Left colon (tissue), 2 donors: Measurements from ENCODE around the gene TREM1. TPM values are rescaled to one million over a fixed set of nuclear protein-coding genes. Genes with fewer than 3 reads are reported as not detected.
"Not testable (repeated sequence)": the region's sequence is repeated elsewhere in the genome, so short reads cannot be mapped to it uniquely, and the experiment has no call there.

Experiments used
- ATAC-seq: fragments of 200-7000 bp; cut with Tn5 transposase; one replicate; pipeline ENCODE4 v1.9.1; 2020; ENCODE audit warnings: mild to moderate bottlenecking, moderate library complexity
- DNase-seq, 2 donors: peaks; one replicate each; pipeline ENCODE4 v3.0.0-alpha.2; 2020
- intact Hi-C, 2 donors: fragments of 100-400 bp; cut with DNase I in 1 of 2; cut with micrococcal nuclease in 1 of 2; formaldehyde crosslinking; loops; one replicate each; pipeline versions ENCODE4 v1.11.2 to v1.14.0; 2022; cut with DNase I, micrococcal nuclease
- total RNA-seq, 2 donors: library from RNA; stranded (reverse); fragmentation: NEBNext Ultra II Directional; extraction: Animal tissue kit (Norgen Biotek cat#: 25700); gene quantifications; one replicate each; pipeline ENCODE4 v1.2.1, GENCODE V29; 2021
- donor health status: DM: no; HTN: no; CAD: no.
- donor health status: DM: yes; HTN: yes; CAD: no.

TREM1 gene
- total RNA-seq, 2 donors from 2014 or later, result 0.24 TPM; not detected in 1

DNA sequence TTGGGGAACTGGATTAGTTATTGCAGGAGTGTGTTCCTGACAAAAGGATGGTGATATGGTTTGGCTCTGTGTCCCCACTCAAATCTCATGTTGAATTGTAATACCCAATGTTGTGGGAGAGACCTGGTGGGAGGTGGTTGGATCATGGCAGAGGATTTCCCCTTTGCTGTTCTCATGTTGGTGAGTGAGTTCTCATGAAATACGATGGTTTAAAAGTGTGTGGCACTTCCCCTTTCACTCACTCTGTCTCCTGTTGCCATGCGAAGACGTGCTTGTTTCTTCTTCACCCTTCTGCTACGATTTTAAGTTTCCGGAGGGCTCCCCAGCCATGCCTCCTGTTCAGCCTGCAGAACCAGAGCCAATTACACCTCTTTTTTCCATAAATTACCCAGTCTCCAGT, 16.2 kb upstream of the TREM1 start:
- intact Hi-C loops, result no loop called here
- DNase-seq, result no peak

DNA sequence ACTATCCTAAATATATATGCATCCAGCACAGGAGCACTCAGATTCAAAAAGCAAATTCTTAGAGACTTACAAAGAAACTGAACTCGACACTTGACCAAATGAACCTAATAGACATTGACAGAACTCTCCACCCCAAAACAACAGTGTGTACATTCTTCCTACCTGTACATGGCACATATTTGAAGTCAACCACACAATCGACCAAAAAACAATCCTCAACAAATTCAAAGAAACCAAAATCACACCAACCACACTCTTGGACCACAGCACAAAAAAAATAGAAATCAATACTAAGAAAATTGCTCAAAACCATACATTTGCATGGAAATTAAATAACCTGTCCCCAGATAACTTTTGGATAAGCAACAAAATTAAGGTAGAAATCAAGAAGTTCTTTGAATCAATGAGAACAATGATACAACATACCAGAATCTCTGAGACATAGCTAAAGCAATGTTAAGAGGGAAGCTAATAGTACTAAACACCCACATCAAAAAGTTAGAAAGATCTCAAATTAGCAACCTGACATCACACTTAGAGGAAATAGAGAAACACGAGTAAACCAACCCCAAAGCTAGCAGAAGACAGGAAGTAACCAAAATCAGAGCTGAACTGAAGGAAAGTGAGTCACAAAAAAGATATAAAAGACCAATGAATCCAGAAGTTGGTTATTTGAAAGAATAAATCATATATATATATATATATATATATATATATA, 12.5 kb upstream of the TREM1 start:
- intact Hi-C loops, result no loop called here
- no peak for ATAC-seq

More for the DNA sequence above, 16.2 kb upstream of the TREM1 start:
- no peak for ATAC-seq

DNA sequence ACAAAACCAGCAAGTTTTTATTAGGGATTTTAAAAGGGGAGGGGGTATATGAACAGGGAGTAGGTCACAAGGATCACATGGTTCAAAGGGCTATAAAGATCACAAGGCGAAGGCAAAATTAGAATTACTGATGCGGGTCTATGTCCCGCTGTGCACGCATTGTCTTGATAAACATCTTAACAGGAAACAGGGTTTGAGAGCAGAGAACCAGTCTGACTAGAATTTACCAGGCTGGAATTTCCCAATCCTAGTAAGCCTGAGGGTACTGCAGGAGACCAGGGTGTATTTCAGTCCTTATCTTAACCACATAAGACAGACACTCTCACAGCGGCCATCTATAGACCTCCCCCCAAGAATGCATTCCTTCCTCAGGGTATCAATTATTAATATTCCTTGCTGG, 10.8 kb upstream of the TREM1 start:
- DNase-seq, intact Hi-C loops, ATAC-seq: not testable (repeated sequence)

More for the DNA sequence above, 12.5 kb upstream of the TREM1 start:
- DNase-seq, result no peak

DNA sequence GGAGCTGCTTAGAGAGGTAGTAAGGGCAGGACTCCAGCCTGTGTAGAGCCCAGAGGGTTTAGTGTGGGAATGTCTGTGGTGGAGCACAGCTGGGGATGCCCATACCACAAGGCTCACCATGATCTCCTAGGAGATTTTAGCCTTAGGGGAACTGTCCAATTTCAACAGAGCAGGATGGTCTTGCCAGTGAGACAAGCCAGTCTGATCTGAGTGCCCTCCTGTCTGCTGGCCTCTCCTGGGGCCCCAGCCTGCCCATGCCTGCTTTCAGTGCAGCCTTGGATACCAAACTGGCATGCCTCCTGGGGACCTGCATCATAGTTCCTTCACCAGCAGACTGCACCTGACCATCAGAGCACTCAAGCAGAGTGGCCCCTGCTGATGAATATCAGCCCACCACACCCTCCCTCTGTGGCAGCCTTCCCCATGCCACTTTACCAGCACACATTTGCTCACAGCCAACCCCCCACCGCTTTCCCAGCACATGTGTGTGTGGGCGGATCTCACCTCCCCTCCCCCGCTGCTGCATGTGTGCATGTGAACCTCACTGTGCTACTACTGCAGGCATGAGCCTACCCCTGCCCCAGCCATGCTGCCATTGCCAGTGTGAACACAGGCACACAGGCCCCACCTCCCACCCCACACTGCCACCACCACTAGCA, 7.9 kb upstream of the TREM1 start:
- DNase-seq (no peak), ATAC-seq (no peak)
- intact Hi-C loops, result no loop called here

DNA sequence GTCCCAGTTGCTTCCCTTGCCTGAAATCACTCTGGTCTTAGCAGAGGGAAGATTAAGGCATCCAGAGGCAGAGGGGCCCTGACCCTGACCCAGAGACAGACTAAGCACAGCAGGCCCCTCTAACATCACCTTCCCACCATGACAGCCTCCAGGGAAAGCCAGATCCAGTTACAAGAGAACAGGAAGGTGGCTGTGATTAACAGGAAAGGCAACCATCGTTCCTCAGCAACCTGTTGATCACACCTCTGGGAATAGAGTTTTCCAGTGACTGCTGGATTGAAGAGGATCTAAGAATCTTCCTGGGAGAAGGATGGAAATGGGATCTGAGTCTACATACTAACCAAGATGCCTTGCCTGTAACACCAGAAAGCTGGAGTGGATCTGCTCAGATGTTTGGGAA, 5.2 kb upstream of the TREM1 start:
- no peak for ATAC-seq
- no peak for DNase-seq
- intact Hi-C loops, result no loop called here

DNA sequence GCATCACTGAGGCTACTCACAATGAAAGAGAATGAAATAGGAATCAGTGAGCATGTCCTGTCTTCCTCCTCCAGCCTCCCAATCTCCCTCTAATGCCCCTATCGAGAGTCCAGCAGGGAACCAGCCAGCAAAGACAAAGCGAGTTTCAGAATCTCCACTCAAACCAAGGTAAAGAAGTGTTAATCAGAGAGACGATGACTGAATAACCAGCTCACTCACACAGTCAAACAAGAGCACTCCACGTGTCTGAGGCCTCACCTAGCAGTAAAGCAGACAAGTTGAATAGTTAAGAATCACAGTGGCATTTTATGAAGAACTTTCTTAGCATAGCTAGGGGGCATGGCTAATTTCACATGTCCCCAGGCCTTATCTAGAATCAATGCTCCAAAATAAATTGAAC, 3.3 kb upstream of the TREM1 start:
- intact Hi-C loops, result no loop called here
- no peak for DNase-seq
- ATAC-seq, result no peak

DNA sequence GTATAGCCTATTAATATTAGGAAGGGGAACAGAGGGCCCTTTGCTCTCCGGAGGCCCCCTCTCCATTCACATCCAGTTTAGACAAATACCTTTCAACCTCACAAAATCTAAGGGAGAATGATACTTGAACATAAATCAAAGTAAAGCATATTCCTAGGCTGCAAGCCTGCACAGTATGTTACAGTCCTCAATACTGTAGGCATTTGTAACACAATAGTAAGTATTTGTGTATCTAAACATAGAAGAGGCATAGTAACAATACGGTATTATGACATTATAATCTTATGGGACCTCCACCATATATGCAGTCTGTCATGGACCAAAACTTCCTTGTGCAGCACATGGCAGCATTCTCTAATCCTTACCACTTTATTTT, 2.3 kb upstream of the TREM1 start:
- ATAC-seq (no peak), DNase-seq (no peak)
- intact Hi-C loops, result no loop called here

DNA sequence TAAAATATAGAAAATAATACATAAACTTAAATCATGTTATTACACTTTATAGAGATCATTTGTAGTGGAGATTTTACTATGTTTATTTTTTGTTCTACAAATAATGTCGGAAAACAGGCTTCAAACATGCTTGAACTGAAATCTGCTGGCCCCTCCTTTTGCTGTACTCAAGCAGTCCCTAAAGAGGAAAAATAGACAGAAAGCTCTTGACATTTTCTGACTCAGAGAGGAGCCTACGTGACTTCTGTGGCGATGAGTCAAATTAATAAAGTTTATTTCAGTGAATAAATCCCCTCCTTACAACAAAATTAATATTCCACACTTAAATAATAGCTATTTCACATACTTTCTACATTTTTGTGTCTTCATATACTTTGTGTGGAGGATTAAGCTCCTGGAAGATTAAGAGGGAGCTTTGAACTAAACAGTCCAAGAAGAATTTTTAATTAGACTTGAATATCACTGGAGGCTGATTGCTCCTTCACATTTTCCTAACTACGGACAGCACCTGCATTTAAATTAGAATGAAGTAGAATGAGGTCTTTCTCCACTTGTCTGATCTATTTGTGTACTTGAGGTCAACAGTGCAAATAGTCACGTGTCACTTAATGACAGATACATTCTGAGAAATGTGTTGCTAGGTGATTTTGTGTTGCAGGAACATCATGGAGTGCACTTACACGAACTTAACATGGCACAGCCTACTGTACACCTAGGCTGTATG, 1.7 kb upstream of the TREM1 start:
- intact Hi-C loops, result no loop called here
- ATAC-seq (no peak), DNase-seq (no peak)

DNA sequence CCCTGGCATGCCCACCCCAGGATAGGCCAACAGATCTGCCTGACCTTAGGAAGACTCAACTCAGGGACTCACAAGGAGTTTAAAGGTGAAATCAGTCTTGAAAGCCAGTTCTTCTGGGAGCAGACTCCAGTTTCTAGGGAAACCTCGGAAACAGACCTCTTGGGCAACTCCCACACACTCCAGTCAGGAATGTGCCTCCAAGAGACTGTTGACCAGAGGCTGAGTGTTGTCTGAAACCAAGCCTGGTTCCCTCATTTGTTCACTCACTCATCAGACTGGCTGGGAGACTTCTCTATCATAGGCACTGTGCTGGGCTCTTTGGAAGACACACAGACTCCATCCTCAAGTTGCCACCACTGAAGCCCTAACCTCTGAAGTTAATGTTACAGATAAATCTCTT, 1.8 kb downstream of the TREM1 start:
- DNase-seq (no peak), ATAC-seq (no peak)
- intact Hi-C loops, result no loop called here

DNA sequence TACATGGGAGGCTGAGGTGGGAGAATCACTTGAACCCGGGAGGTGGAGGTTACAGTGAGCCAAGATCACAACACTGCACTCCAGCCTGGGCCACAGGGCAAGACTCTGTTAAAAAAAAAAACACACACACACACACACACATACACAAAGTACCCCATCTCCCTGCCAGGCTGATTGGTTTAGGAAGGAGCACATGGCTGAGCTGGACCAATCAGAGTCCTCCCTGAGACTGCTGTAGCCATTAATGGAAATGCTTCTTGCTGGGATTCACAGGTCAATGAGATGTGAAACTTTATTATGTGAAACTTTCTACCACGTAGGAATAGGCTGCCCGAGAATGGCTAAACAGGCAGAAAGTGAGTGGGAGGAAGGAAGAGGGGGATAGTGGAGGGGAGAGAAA, 2.9 kb downstream of the TREM1 start:
- ATAC-seq (no peak), DNase-seq (no peak)
- intact Hi-C loops, result no loop called here

DNA sequence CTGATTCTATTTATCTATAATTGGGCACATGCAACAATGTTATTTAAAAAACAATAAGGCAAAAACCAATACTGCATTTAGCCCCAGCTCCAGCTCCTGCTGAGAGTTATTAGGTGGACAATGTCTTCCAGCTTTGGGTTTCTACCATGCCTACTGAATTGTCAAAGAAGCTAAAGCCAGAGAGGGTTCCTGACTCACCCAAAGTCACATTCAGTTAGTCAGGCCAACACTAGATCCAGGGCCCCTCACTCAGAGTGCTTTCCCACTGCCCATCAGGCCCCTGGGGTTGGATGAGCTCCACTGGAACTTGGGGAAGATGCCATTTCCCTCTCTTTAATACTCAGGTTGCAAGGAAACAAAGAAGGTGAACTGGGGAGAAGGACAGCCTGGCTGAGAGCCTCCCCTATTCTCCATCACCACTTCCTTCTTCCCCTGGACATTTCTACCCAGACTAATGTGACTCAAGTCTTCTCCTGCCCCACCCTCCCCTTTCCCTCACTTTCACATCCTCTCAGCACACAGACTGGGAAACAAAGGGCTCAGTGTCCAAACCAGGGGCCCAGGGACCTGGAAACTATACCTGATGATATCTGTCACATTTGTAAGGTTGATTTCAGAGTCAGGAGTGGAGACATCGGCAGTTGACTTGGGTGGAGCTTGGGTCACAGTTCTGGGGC, 6.0 kb downstream of the TREM1 start:
- ATAC-seq, result no peak
- DNase-seq, result no peak
- intact Hi-C loops, result no loop called here

DNA sequence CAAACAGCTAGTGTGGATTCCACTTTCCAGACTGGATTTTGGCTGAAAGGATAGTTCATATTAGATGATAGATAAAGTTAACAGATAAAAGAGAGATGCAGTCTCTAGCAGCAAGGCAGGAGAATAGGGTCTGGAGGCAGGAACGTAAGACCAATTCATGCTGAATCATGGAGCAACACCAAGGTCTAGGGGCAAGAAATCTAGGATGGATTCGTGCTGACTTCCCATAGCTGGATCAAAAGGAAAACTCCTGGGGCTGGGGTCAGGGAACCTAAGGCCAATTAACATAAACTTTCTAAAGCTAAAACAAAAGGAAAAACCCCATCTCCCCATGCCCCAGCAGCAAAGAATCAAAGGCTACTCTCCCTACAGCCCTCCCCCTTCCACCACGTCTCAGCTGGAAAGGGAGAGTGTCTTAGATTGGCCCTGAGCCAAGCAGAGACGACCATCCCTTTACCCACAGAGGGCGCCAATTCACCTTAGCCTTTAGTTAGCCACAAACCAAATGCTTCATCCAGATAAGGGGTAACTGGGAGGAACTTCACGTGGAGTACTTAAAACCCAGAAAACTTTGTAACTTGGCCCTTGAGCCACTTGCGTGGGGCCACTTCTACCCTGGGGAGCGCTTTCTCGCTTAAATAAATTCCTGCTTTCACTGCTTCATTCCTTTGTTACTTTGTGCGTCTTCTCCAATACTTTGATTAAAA, 7.6 kb downstream of the TREM1 start:
- intact Hi-C loops, result no loop called here
- peak in 1 of 2 donors; percentile 61 for DNase-seq
- peak; percentile 50 for ATAC-seq

DNA sequence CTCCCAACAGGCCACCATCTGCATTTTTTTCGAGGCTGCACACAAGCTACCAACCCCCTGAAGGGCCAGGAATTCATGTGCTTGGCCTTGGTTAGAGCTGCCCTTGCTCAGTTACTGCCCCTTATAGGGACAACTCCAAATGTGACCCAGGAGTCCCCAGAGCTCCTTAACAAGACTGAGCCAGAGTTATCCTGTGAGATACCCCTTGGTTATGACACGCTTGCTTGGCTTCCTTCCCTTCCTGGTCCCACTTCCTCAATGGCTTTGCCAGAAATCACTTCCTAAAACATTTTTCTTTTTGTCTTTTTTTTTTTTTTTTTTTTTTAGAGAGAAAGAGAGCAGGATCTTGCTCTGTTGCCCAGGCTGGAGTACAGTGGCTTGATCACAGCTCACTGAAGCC, 8.9 kb downstream of the TREM1 start:
- DNase-seq, result no peak
- no peak for ATAC-seq
- intact Hi-C loops, result no loop called here

DNA sequence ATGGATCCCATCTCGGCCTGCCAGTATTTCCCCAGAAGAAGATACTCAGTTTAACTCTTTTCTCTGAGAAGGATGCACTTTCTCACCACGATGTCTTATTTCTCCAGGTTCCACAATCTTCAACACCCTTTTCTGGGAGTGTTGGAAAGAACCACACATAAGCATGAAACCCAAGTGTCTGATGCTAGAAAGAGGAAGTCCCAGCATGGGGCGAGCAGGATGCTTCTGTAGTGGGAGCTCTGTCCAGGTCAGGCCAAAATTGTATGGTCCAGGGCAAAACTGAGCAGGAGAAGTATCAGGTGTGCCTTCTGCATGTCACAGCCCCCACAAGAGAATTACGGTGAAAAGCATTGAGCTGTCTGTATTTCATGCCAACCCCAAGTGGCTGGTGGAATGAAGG, 11.0 kb downstream of the TREM1 start:
- no peak for ATAC-seq
- DNase-seq, result no peak
- intact Hi-C loops, result no loop called here

DNA sequence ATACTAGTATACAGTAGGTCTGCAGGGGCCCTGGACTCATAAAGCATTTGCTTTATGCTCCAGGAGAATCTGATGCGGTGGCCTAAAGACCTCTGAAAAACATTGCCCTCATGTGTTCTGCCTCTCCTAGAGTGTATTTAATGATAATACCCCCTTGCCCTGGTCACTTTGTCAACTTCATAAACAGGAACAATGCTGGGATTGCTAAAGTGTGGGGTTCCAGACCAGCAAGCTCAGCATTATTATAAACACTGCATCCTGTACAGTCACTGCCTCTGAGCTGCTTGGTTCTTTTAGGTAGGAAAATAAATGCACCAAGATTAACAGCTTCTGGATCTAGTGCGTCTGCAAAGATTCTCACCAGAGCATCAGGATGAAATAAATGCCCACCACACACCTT, 12.2 kb downstream of the TREM1 start:
- ATAC-seq (no peak), DNase-seq (no peak)
- intact Hi-C loops, result no loop called here

DNA sequence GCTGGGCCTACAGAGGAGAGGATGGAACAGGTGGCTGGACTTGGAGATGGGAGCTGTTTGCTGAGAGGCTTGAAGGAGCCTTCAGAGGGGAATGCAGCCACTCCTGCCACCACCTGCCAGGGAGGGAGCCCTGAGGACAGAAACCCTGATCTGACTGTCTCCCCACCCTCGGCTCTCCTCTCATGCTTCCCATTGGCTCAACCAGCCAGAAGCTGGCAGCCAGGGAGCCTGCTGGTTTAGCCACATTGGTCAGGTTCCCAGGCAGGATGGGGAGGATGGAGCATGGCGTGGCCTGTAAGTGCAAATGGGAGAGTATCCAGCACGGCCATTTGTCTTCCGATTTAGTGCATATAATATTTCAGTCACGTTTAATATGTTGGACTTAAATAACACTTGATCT, 12.8 kb downstream of the TREM1 start:
- ATAC-seq, result no peak
- intact Hi-C loops, result no loop called here
- DNase-seq, result no peak

DNA sequence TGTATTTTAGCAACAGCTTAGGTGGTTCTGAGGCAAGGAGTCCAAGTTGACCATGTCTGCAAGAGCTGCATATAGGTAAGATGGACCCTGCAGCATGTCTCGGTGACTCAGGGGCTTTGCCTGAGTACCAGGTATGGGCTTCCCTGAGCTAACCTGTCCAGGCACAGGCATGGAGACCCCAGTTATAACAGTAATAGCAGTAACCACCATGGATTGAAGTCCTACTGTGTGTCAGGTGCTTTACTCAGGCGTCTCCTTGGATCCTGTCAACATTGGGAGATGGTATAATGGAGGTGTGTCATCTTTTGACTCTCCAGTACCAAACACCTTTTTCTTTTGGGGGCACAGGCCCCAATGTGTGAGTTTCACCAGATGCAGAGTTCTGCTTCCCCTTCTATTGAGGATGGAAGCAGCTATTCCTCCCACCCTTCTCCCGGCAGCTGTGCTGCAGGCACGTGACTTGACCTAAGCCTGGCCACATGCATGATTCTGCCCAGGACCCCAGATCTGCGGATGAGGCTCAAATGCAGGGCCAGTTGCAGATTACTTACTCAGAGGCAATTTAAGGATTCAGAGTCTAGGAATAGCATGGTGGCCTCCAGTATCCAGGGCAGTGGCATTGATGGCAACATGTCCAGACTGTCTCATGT, 13.8 kb downstream of the TREM1 start:
- DNase-seq (no peak), ATAC-seq (no peak)
- intact Hi-C loops, result no loop called here

DNA sequence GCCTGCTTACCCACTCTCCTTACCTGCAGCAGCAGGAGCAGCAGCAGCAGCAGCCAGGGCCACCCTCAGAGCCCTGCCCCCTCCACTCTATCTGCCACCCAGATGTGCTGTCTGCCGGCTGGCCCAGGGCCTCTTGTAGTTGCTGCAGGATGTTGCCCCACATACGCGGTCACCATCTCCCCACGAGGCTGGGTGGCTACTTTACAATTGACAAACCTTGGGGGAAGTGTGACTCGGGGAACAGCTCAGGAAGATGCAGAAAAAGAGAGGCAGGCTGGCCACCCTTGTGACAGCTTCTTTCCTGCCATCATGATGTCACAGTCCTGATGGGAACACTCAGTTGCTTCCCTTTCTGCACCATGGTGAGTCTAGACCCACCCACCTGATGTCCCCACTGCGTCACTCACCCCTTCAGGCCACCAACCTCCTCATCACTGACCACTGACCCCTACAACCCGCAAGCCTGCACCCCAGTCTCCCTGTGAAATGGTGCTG, 14.5 kb downstream of the TREM1 start:
- DNase-seq, result peak in 1 of 2 donors; percentile 37
- intact Hi-C loops, result no loop called here
- no peak for ATAC-seq
